Nephron (organoid): ENCODE measurements around the gene TUT7.

ENCODE experiments used
- H3K27ac Mint-ChIP-seq, 3 experiments: 2 replicates each; pipeline ENCODE4 v1.8.0; 2020; ENCODE audit warnings: mixed read lengths in 3 of 3, mild to moderate bottlenecking in 2 of 3, moderate library complexity in 1 of 3
- H3K27me3 Mint-ChIP-seq: 2 replicates; pipeline ENCODE4 v1.8.0; 2021; ENCODE audit warnings: low read depth, mild to moderate bottlenecking, moderate library complexity, mixed read lengths
- H3K36me3 Mint-ChIP-seq: 2 replicates; pipeline ENCODE4 v1.8.0; 2020; ENCODE audit warnings: low read depth, mixed read lengths
- H3K4me1 Mint-ChIP-seq: 2 replicates; pipeline ENCODE4 v1.8.0; 2020; ENCODE audit warnings: mixed read lengths
- H3K4me3 Mint-ChIP-seq, 3 experiments: 2 replicates each; pipeline ENCODE4 v1.8.0; 2020; ENCODE audit warnings: mild to moderate bottlenecking in 3 of 3, mixed read lengths in 3 of 3, moderate library complexity in 2 of 3
- H3K9me3 Mint-ChIP-seq: 2 replicates; pipeline ENCODE4 v1.8.0; 2020; ENCODE audit warnings: mixed read lengths
- CTCF ChIP-seq, 3 experiments: fragments of 200-600 bp; sonication (generic); IDR thresholded peaks; one replicate each; pipeline ENCODE4 v1.5.0; 2021; ENCODE audit warnings: antibody characterized with exemption in 3 of 3; ENCODE audit not compliant: unreplicated experiment in 3 of 3

The TUT7 gene

GRCh38 chr9:86288499-86289198 is 65.6 kb downstream of the TUT7 start:
- no peaks in the 10 kb centered on the region for H3K4me1 Mint-ChIP-seq
- no peaks in the 10 kb centered on the region for H3K27me3 Mint-ChIP-seq
- H3K9me3 Mint-ChIP-seq: no peaks in the 10 kb centered on the region
- H3K27ac Mint-ChIP-seq: no peak overlapping the region
- H3K36me3 Mint-ChIP-seq: peaks cover 11% of the 10 kb centered on the region
- TF ChIP-seq CTCF (IDR thresholded peaks at IDR 0.05; ENCODE audit: unreplicated experiment in 3 of 3): no peak
- no peak overlapping the region for H3K4me3 Mint-ChIP-seq

GRCh38 chr9:86287013-86287412 is 67.2 kb downstream of the TUT7 start:
- Mint-ChIP-seq H3K9me3 (no peaks in the 10 kb centered on the region), H3K4me1 (no peaks in the 10 kb centered on the region), H3K27ac (no peak overlapping the region), H3K36me3 (peaks cover 3% of the 10 kb centered on the region), H3K27me3 (peaks cover 3% of the 10 kb centered on the region), H3K4me3 (no peak overlapping the region)
- peak; percentile 26 to 53 (median 33) for TF ChIP-seq CTCF (IDR thresholded peaks at IDR 0.05; ENCODE audit: unreplicated experiment in 3 of 3)

GRCh38 chr9:86286278-86286677 is 67.9 kb downstream of the TUT7 start:
- no peaks in the 10 kb centered on the region for H3K9me3 Mint-ChIP-seq
- H3K27me3 Mint-ChIP-seq: peaks cover 3% of the 10 kb centered on the region
- no peak overlapping the region for H3K4me3 Mint-ChIP-seq
- no peak for TF ChIP-seq CTCF (IDR thresholded peaks at IDR 0.05; ENCODE audit: unreplicated experiment in 3 of 3)
- peak overlapping the region in 1 of 3 experiments; percentile 24 for H3K27ac Mint-ChIP-seq
- H3K36me3 Mint-ChIP-seq: peaks cover 3% of the 10 kb centered on the region
- peaks cover 3% of the 10 kb centered on the region for H3K4me1 Mint-ChIP-seq

GRCh38 chr9:86285261-86285660 is 68.9 kb downstream of the TUT7 start:
- peaks cover 3% of the 10 kb centered on the region for H3K27me3 Mint-ChIP-seq
- H3K9me3 Mint-ChIP-seq: no peaks in the 10 kb centered on the region
- H3K27ac Mint-ChIP-seq: no peak overlapping the region
- H3K36me3 Mint-ChIP-seq: peaks cover 3% of the 10 kb centered on the region
- peaks cover 9% of the 10 kb centered on the region for H3K4me1 Mint-ChIP-seq
- H3K4me3 Mint-ChIP-seq: peak overlapping the region in 1 of 3 experiments; percentile 42
- no peak for TF ChIP-seq CTCF (IDR thresholded peaks at IDR 0.05; ENCODE audit: unreplicated experiment in 3 of 3)

GRCh38 chr9:86282979-86283535 is 71.2 kb downstream of the TUT7 start:
- peak overlapping the region; percentile 26 to 93 (median 82) for H3K27ac Mint-ChIP-seq
- peaks cover 20% of the 10 kb centered on the region for H3K4me1 Mint-ChIP-seq
- peaks cover 3% of the 10 kb centered on the region for H3K27me3 Mint-ChIP-seq
- TF ChIP-seq CTCF (IDR thresholded peaks at IDR 0.05; ENCODE audit: unreplicated experiment in 3 of 3): no peak
- peaks cover 4% of the 10 kb centered on the region for H3K36me3 Mint-ChIP-seq
- peak overlapping the region; percentile 86 to 95 (median 91) for H3K4me3 Mint-ChIP-seq
- H3K9me3 Mint-ChIP-seq: no peaks in the 10 kb centered on the region
